Stimulated activated CD8-positive, alpha-beta memory T cell treated with anti-CD3 and anti-CD28 coated beads, Interleukin-4, amount 100 ng/mL, for 1 hour (primary cell): ENCODE measurements around the gene UNC93B1.
A peak's percentile ranks its signal among the peaks of the same experiment; 100 is the strongest.
"Not testable (repeated sequence)": the region's sequence is repeated elsewhere in the genome, so short reads cannot be mapped to it uniquely, and the experiment has no call there.

Source experiments
- DNase-seq, 2 donors: peaks; one replicate each; pipeline ENCODE4 v3.0.0-alpha.2; 2020; ENCODE audit warnings: low read depth in 2 of 2, low spot score in 1 of 2

UNC93B1 gene

DNA sequence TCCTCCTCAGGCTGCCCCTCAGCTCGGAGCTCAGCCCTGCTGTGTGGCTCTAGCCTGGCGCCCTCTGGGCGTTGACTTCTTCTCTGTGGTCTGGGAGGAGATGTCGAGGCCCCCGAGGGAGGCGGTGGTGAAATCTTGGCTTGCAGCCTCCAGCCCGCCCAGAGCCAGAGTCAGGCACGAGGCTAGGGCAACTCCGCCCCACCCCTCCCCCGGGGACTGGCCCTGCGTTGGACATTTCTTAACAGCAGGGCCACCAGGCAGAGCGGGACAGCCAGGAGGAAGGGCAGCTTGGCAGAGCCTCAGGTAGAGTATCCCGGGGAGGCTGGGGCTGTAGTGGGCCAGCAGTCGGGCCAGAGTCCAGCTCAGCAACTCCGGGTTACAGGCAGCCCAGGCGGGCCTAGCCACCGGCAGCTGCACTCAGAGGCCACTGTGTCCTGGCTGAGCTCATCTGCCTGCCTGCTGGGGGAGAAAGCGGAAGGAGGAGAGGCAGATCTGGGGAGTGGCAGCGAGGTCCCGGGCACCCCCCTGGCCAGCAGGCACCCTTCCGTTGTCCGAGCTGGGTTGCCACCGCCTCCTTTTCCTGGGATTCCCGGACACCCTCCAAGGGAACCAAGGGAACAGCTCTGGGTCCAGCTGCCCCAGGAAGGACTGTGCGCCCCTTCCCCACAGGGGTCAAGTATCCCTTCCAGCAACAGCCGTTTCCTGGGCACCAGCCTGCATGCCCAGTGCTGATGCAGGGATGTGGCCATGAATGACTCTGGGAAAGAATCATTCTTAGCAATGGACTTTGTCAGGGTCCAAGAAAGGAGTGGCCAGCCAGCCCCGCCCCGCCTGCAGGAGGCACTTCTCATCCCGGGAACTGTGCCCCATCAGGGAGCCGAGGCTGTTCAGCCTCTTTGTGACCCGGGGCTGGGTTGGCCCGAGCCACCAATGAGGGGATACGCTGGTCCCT, 6.5 kb upstream of the UNC93B1 start, which contains the start of gene ALDH3B1:
Gene ALDH3B1 (plus strand): TSS at position 238 of the 952 bp plus-strand sequence. CDS start 4,971 bp downstream, outside the sequence.
- no peak for DNase-seq

- no peak for DNase-seq
Measured at GRCh38 chr11:68009391-68010089, 5.6 kb upstream of the UNC93B1 start.

DNA sequence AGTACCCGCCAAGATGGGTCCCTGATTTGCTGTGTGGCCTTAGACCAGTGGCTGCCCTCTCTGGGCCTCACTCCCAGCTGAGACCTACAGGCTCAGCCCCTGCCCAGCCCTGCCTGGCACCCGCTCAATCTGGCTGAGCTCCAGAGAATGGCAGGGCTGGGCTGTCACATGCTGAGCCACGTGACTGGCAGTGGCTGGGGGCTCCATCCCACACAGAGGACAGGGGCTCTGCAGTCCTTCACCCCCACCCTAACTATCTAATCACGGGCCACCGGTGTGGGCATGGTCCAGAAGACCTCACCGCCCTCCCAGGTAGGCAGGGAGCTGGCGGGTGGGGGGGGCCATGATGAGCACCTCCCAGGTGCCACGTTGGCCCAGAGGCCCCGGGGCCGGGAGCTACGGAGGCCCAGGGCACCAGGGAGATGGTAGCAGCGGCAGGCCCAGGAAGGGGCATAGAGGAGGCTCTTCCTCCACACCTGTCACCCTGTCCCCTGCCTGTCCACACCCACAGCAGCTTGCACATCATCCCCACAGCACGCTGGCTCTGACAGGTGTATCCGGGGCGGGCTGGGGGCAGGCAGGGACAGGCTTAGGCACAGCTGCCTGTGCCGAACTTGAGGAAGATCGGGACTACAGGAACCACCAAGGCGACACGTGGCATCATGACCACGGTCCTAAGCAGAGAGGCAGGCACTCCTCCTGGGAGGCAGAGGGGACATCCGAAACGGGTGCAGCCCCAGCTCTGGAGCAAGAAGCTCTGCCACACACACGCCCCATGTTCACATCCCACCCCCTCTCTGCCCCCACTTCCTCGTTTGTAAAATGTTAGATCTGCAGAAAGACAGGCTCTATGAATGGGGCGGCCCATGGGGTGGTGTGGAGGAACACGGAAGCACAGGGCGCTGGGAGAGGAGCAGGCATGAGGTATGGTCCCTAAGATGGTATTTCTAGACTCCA, 4.8 kb upstream of the UNC93B1 start:
- DNase-seq, result no peak

DNA sequence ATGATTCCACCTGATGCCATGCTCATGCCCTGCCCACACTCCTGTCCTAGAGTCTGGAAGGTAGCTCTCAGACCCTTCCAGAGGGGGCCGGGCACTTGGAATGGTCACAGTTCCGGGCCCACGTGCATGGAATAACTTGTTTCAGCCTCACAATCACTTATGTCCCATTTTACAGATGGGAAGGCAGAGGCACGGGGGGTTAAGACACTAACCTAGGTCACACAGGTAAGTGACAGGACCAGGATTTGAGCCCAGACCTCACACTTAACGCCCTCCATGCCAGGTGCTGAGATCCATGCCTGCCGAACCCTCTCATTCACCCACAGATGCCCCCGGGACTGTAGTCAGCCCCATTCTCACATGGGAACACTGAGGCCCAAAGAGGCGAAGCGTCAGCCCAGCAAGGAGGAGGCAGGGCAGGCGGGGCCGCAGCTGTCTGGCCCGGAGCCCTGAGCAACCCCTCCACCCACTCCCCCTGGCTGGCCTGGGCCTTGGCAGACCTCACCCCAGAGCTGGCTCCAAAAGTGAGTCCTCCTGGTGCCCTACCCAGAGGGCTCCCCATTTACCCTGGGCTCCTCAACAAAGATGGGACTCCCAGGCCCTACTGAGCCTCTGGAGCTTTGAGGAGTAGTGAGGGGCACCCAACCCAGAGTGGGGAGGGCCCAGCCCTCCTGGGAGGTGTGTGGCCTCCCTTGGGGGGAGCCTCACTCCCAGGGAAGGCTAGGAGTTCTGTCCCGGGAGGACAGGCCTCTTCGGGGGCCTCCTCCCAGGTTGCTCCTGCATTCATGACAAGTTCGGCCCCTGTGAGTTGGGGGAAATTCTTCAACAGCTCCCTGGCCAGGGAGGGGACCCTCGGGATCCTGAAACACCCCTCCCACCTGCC, 3.8 kb upstream of the UNC93B1 start:
- DNase-seq, result no peak

DNA sequence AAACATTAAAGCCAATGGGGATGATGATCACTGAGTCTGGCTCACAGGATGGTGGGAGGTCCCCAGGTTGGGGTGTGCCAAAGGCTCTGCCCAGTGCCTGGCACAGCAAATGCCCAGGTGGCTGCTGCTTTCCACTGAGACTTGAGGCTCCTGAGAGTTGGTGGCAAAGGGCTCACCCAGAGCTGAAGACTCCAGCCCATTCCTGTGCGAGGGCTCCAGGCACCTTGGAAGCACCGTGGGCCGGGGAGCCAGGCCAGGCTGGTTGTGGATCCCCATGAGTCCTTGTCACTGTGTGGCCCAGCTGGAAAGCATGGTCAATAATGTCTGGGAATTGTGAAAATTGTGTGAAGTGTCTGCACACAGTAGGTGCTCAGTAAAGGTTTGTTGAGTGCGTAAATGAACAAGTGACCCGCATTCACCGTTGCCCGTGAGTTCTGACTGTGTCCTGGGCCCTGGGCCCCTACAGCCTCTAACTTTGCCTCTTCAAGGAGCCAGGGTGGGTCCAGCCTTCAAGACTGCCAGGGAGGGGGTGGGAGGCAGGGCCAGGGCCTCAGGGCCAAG, 2.8 kb upstream of the UNC93B1 start:
- no peak for DNase-seq

GRCh38 chr11:68004551-68005335, 846 bp upstream of the UNC93B1 start:
- DNase-seq, result no peak

DNA sequence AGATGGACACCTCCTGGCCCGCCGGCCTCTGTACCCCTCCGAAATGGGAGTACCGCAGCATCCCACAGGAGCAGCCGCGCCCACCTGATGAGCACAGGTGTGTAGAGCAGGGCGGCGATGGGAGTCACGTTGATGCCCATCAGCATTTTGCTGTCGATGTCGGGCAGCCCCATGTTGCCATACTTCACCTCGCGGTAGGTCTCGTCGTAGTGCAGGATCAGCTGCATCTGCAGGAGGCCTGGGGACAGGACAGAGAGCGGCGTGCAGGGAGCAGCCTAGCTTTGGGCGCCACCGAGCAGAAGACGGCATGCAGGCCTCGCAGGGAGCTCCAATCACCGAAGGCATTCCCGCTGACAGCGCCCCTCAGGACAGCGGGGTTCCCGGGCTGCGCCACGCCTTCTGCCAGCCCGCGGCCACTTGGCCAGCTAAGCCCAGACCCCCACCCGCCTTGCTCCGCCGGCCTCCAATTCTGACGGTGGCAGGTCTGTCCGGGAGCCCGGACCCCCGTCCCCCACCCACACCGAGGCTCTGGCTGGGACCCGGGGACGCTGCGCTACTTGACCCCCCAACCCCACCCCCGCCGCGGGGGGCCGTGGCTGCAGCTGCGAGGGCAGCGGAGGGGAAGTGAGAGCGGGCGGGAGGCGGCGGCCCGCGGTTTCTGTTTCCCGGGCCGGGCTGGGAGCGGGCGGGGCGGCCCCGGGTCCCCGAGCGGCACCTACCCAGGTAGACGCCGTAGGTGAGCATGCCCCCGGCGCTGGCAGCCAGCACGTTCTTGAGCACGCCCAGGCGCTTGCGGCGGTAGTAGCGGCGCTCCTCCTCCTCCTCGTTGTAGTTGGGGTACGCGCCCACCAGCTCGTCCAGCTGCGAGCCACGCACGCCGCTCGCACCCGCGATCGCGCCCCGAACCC, 705 bp downstream of the UNC93B1 start:
- peak in 1 of 2 donors; percentile 23 for DNase-seq

GRCh38 chr11:68002575-68002937, 1.3 kb downstream of the UNC93B1 start:
- no peak for DNase-seq

- no peak for DNase-seq
Measured at GRCh38 chr11:67999704-68000103, 4.2 kb downstream of the UNC93B1 start.

DNA sequence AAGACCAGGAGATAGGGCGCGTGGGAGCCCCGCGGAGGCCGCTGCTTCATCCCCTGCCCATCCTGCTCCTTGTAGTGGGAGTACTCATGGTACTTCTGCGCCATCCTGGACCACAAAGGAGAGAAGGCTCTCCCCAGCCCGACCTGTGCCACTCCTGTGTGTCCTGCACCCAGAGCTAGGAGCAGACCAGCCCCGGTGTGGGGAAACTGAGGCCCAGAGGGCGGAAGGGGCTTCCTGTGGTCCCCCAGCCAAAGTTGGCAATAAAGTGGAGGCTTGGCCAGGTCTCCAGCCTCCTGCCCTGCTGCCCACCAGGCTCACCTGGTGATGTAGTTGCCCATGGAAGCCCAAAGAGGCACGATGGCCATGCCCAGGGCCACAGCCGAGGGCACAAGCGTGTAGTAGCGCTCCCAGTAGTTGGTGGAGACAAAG, 4.7 kb downstream of the UNC93B1 start:
- DNase-seq, result no peak

- DNase-seq, result no peak
Measured at GRCh38 chr11:67998150-67999045, 5.5 kb downstream of the UNC93B1 start.

GRCh38 chr11:67997475-67997921, 6.4 kb downstream of the UNC93B1 start:
- DNase-seq, result no peak

GRCh38 chr11:67996622-67997474, 7.0 kb downstream of the UNC93B1 start:
- DNase-seq, result no peak

DNA sequence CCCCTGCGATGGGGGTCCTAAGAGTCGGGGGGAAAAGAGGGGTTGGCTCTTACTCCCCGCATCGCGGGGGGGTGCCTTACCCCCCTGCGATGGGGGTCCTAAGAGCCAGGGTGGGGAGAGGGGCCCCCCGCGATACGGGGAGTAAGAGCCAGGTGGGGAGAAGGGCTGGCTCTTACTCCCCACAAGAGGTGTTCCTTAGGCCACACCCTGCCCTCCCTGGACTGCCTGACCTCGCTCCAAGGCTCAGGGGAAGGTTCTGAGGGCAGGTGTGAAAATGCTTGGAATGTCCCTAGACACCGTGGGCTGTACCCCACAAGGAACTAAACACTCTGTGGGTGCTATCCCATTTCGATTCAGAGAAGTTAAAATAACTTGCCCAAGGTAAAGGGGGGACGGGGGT, 7.8 kb downstream of the UNC93B1 start:
- no peak for DNase-seq

DNA sequence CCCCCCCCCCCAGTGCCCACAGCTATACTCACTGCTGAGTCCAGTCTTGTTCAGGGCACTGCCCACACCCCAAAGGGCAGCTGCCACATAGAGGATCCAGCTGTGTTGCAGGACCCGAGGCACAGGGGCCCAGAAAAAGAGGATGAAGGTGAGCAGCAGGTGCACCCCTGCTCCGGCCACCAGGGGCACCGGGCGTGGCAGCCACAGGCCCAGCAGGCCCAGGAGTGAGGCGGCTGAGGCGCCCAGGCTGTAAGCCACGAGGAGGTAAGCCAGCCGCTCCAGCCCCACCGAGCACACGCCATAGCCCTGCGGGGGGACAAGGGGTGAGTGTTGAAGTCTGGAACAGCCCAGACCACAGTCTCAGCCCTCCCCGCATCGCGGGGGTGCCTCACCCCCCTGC, 8.3 kb downstream of the UNC93B1 start:
- not testable (repeated sequence) for DNase-seq

- not testable (repeated sequence) for DNase-seq
Measured at GRCh38 chr11:67995129-67995528, 8.8 kb downstream of the UNC93B1 start.
